ENCODE measurements around the gene RTN4IP1. TPM values are rescaled to one million over a fixed set of nuclear protein-coding genes. Genes with fewer than 3 reads are reported as not detected.

RTN4IP1 gene
- total RNA-seq, 1 experiment from 2014 or later, result 19.2 TPM

DNA sequence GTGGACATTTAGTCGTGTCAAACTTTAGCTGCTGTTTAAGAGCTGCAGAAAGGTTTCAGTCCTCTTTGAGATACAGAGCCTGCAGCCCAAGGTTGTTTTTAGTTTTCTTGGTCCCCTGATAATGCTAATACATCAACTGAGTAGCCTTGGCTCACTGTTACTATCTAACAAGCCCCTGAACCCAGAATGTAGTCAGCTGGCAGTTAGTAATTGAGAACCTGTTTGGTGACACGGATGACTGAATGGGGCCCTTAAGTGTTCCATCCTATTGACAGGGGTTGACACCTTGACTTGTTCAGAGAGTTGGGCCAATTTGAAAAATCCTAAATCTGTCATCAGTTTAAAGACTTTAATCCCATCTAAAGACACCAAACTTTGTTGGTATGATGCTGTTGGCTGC, 2.8 kb downstream of the RTN4IP1 start:
- no peak for TF ChIP-seq ZNF671 (CRISPR knock-in tag; IDR thresholded peaks at IDR 0.05)
- TF ChIP-seq, protein P1, sequence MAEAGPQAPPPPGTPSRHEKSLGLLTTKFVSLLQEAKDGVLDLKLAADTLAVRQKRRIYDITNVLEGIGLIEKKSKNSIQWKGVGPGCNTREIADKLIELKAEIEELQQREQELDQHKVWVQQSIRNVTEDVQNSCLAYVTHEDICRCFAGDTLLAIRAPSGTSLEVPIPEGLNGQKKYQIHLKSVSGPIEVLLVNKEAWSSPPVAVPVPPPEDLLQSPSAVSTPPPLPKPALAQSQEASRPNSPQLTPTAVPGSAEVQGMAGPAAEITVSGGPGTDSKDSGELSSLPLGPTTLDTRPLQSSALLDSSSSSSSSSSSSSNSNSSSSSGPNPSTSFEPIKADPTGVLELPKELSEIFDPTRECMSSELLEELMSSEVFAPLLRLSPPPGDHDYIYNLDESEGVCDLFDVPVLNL (CRISPR knock-in tag; IDR thresholded peaks at IDR 0.05; ENCODE audit: borderline replicate concordance, low read depth), result no peak
- no peak for TF ChIP-seq NFATC4 (CRISPR knock-in tag; IDR thresholded peaks at IDR 0.05)
- TF ChIP-seq, protein P2, sequence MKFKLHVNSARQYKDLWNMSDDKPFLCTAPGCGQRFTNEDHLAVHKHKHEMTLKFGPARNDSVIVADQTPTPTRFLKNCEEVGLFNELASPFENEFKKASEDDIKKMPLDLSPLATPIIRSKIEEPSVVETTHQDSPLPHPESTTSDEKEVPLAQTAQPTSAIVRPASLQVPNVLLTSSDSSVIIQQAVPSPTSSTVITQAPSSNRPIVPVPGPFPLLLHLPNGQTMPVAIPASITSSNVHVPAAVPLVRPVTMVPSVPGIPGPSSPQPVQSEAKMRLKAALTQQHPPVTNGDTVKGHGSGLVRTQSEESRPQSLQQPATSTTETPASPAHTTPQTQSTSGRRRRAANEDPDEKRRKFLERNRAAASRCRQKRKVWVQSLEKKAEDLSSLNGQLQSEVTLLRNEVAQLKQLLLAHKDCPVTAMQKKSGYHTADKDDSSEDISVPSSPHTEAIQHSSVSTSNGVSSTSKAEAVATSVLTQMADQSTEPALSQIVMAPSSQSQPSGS (CRISPR knock-in tag; IDR thresholded peaks at IDR 0.05; ENCODE audit: borderline replicate concordance, low read depth), result no peak
- no peak for TF ChIP-seq HMGA2 (CRISPR knock-in tag; IDR thresholded peaks at IDR 0.05)
- TF ChIP-seq, protein P3, sequence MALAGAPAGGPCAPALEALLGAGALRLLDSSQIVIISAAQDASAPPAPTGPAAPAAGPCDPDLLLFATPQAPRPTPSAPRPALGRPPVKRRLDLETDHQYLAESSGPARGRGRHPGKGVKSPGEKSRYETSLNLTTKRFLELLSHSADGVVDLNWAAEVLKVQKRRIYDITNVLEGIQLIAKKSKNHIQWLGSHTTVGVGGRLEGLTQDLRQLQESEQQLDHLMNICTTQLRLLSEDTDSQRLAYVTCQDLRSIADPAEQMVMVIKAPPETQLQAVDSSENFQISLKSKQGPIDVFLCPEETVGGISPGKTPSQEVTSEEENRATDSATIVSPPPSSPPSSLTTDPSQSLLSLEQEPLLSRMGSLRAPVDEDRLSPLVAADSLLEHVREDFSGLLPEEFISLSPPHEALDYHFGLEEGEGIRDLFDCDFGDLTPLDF (CRISPR knock-in tag; IDR thresholded peaks at IDR 0.05), result no peak
- no peak for TF ChIP-seq ZNF317 (CRISPR knock-in tag; IDR thresholded peaks at IDR 0.05; ENCODE audit: borderline replicate concordance, low read depth)
- TF ChIP-seq SP1 (CRISPR knock-in tag; conservative IDR thresholded peaks at IDR 0.05), result no peak
- TF ChIP-seq NR1H2 (CRISPR knock-in tag; IDR thresholded peaks at IDR 0.05), result no peak
- TF ChIP-seq, protein P4, sequence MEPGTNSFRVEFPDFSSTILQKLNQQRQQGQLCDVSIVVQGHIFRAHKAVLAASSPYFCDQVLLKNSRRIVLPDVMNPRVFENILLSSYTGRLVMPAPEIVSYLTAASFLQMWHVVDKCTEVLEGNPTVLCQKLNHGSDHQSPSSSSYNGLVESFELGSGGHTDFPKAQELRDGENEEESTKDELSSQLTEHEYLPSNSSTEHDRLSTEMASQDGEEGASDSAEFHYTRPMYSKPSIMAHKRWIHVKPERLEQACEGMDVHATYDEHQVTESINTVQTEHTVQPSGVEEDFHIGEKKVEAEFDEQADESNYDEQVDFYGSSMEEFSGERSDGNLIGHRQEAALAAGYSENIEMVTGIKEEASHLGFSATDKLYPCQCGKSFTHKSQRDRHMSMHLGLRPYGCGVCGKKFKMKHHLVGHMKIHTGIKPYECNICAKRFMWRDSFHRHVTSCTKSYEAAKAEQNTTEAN (CRISPR knock-in tag; IDR thresholded peaks at IDR 0.05), result no peak
- TF ChIP-seq, protein P5, sequence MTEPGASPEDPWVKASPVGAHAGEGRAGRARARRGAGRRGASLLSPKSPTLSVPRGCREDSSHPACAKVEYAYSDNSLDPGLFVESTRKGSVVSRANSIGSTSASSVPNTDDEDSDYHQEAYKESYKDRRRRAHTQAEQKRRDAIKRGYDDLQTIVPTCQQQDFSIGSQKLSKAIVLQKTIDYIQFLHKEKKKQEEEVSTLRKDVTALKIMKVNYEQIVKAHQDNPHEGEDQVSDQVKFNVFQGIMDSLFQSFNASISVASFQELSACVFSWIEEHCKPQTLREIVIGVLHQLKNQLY (CRISPR knock-in tag; IDR thresholded peaks at IDR 0.05), result no peak
- ATAC-seq (no peak), DNase-seq (ENCODE audit: low spot score) (no peak)
- Mint-ChIP-seq H3K36me3 (peaks cover 21% of the 10 kb centered on the region), H3K27me3 (ENCODE audit: low read depth) (no peaks in the 10 kb centered on the region), H3K4me1 (peaks cover 36% of the 10 kb centered on the region), H3K4me3 (no peak overlapping the region), H3K27ac (no peak overlapping the region), H3K9me3 (peaks cover 18% of the 10 kb centered on the region)
- ChIA-PET CTCF (no interaction called here), POLR2A (no interaction called here)

DNA sequence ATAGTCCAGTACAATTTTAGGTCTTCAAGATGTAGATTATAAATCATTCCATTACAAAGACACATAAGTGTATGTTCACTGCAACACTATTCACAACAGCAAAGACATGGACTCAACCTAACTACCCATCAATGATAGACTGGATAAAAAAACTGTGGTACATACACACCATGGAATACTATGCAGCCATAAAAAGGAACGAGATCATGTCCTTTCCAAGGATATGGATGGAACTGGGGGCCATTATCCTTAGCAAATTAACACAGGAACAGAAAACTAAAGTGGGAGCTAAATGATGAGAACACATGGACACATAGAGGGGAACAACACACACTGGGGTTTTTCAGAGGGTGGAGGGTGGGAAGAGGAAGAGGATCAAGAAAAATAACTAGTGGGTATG, 6.3 kb downstream of the RTN4IP1 start:
- Mint-ChIP-seq H3K27ac (no peak overlapping the region), H3K9me3 (peaks cover 18% of the 10 kb centered on the region), H3K4me1 (peaks cover 43% of the 10 kb centered on the region), H3K27me3 (ENCODE audit: low read depth) (no peaks in the 10 kb centered on the region), H3K4me3 (no peak overlapping the region), H3K36me3 (peaks cover 26% of the 10 kb centered on the region)
- ChIA-PET CTCF (no interaction called here), POLR2A (interaction anchor here (0.6 kb wide), 1 partner anchor 1154 kb away, joined by 3 read pairs; no protein-coding TSS in a partner anchor)
- ATAC-seq, result no peak
- TF ChIP-seq, protein P6, sequence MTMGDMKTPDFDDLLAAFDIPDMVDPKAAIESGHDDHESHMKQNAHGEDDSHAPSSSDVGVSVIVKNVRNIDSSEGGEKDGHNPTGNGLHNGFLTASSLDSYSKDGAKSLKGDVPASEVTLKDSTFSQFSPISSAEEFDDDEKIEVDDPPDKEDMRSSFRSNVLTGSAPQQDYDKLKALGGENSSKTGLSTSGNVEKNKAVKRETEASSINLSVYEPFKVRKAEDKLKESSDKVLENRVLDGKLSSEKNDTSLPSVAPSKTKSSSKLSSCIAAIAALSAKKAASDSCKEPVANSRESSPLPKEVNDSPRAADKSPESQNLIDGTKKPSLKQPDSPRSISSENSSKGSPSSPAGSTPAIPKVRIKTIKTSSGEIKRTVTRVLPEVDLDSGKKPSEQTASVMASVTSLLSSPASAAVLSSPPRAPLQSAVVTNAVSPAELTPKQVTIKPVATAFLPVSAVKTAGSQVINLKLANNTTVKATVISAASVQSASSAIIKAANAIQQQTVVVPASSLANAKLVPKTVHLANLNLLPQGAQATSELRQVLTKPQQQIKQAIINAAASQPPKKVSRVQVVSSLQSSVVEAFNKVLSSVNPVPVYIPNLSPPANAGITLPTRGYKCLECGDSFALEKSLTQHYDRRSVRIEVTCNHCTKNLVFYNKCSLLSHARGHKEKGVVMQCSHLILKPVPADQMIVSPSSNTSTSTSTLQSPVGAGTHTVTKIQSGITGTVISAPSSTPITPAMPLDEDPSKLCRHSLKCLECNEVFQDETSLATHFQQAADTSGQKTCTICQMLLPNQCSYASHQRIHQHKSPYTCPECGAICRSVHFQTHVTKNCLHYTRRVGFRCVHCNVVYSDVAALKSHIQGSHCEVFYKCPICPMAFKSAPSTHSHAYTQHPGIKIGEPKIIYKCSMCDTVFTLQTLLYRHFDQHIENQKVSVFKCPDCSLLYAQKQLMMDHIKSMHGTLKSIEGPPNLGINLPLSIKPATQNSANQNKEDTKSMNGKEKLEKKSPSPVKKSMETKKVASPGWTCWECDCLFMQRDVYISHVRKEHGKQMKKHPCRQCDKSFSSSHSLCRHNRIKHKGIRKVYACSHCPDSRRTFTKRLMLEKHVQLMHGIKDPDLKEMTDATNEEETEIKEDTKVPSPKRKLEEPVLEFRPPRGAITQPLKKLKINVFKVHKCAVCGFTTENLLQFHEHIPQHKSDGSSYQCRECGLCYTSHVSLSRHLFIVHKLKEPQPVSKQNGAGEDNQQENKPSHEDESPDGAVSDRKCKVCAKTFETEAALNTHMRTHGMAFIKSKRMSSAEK (CRISPR knock-in tag; IDR thresholded peaks at IDR 0.05; ENCODE audit: borderline replicate concordance), result no peak
- no peak for DNase-seq (ENCODE audit: low spot score)

All from WTC11 (cell line).